Choroid plexus epithelial cell (primary cell): ENCODE measurements around the gene RBM20.

Experiments
- DNase-seq: peaks from one replicate; pipeline ENCODE4 v3.0.0-alpha.2; 2010; ENCODE audit warnings: low read depth
- H3K4me3 ChIP-seq: 2 replicates; pipeline ENCODE4 v1.5.1; 2011; ENCODE audit warnings: low read depth, mild to moderate bottlenecking, control low read depth, low read length, moderate library complexity
- CTCF ChIP-seq: conservative IDR thresholded peaks from 2 replicates; pipeline ENCODE4 v1.5.1; 2011; ENCODE audit warnings: low read depth, mild to moderate bottlenecking, control low read depth, inconsistent platforms, low read length, moderate library complexity

Gene RBM20

DNA sequence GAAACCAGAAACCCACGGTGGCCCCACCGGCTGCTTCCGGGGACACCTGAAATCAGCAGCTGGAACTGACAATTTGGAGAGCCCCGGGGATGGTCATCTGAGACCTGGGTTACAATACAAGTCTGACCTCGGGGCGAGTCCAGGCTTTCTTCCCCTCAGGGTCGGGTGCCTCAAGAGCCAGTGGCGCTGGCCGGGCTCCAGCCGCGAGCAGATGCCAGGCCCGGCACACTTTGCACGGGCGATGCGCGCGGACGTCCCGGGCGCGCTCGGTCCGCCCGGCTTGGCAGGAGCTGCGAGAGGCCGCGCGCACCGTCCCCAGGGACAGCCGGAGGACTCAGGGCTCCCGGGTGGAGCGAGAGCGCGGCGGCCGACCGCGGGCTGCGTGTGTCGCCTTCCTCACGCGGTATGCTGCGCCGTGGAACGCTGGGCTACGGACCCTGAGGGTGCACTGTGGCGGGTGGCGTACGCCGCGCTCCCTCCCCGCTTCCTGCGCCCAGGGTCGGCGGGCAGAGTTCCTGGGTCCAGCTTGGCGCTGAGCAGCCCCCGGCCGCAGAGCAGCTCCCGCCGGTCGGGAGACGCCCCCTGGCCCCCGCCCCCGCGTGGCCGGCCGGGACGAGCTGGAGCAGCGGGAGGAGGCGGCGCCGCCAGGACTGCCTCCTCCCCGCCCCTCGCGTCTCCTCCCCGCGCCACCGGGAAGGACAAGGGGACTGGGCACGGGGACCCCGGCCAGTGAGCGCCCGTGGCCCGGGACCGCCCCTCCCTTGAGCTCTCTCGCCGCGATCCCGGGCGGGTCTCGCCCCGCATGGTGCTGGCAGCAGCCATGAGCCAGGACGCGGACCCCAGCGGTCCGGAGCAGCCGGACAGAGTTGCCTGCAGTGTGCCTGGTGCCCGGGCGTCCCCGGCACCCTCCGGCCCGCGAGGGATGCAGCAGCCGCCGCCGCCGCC is at the start of gene RBM20:
Gene RBM20 (plus strand): TSS at position 684 of the 945 bp plus-strand sequence. CDS start 119 bp downstream, at position 803.
- H3K4me3 ChIP-seq = peak within 1 kb of the TSS; percentile 70
- no peak for TF ChIP-seq CTCF
- no peak for DNase-seq

- no peak for DNase-seq
- no peak for TF ChIP-seq CTCF
- H3K4me3 ChIP-seq = no peak overlapping the region
Measured at GRCh38 chr10:110597476-110597875, 46.7 kb upstream of the RBM20 start.

DNA sequence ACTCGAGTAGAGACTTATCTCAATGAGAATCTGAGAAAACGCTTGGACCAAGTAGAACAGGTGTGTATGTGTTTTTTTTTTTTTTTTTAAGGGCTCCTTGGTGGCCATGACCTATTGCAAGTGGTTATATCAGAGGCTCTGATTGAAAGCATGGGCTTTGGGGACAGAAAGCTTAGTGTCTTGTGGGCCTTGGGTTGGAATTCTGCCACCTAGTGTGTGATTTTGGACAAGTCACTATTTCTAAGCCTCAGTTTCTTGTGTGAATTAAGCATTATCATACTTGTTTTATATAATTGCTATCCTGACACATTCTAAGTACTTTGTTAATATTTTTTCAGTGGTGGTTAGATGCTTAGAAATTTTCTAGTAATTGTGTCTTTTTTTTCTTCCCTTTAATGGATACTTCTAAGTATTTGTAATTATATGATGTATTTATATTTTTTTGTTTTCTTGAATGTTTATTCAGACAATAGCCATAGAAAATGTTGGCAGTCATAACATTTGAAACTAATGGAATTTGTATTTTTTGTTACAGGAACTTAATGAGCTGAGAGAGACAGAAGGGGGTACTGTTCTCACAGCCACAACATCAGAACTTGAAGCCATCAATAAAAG is 43.5 kb upstream of the RBM20 start:
- H3K4me3 ChIP-seq = no peak overlapping the region
- peak; percentile 85 for DNase-seq
- TF ChIP-seq CTCF = peak; percentile 76

GRCh38 chr10:110601581-110601980 is 42.6 kb upstream of the RBM20 start:
- no peak for TF ChIP-seq CTCF
- DNase-seq = no peak

GRCh38 chr10:110608087-110608486 is 36.0 kb upstream of the RBM20 start:
- no peak overlapping the region for H3K4me3 ChIP-seq
- TF ChIP-seq CTCF = no peak
- DNase-seq = no peak

More at GRCh38 chr10:110601581-110601980, 42.6 kb upstream of the RBM20 start:
- no peak overlapping the region for H3K4me3 ChIP-seq

DNA sequence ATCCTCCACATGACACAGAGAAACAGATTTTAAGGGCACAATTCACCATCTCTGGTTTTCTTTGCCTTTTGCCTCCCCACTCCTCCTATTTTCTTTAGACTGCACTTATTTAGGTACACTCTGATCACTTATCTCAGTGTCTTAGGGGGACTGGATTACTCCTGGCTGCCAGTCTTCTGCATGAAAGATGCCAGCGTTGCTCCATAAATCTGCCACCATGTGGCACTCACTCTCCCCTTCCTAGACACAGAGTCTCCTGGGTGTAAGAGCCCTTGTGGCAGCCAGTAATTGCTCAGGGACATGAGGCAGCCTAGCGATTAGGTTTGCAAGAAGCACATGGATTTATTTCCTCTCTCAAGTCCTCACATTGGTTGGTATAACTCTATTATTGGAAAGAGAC is 34.5 kb upstream of the RBM20 start:
- no peak for DNase-seq
- H3K4me3 ChIP-seq = no peak overlapping the region
- no peak for TF ChIP-seq CTCF
